ENCODE measurements around the gene TSPYL6.

DNA sequence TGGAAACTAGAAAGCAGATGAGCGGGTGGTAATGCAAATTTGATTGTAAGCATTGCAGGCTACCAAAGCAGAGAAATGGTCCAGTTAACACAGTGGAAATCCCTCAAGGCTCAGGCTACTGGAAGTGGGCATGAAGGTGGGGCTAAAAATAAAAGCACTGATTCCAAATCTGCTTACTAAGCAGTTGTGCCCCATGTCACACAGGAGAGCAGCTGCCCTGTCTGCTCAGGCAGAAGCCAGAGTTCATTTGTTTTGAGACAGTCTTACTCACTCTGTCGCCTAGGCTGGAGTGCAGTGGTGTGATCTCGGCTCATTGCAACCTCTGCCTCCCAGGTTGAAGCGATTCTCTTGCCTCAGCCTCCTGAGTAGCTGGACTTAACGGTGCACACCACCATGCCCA lies 42.5 kb upstream of the TSPYL6 start:
- TF ChIP-seq FOXA1 (IDR thresholded peaks at IDR 0.05) (no peak), ZNF384 (IDR thresholded peaks at IDR 0.05) (no peak), SP1 (IDR thresholded peaks at IDR 0.05) (no peak), FOXK2 (IDR thresholded peaks at IDR 0.05) (no peak), BHLHE40 (IDR thresholded peaks at IDR 0.05; ENCODE audit: borderline replicate concordance) (no peak), NFRKB (IDR thresholded peaks at IDR 0.05) (no peak), ELF4 (IDR thresholded peaks at IDR 0.05) (no peak), LEF1 (IDR thresholded peaks at IDR 0.05; ENCODE audit: borderline replicate concordance) (no peak), FOXM1 (IDR thresholded peaks at IDR 0.05; ENCODE audit: borderline replicate concordance) (no peak)

All from HEK293T (cell line).